Measurements from ENCODE around the gene USP3. TPM values are rescaled to one million over a fixed set of nuclear protein-coding genes. Genes with fewer than 3 reads are reported as not detected.

The USP3 gene
- total and polyA plus RNA-seq, 8 donors = 37.4 to 80.7 (median 42.3) TPM

DNA sequence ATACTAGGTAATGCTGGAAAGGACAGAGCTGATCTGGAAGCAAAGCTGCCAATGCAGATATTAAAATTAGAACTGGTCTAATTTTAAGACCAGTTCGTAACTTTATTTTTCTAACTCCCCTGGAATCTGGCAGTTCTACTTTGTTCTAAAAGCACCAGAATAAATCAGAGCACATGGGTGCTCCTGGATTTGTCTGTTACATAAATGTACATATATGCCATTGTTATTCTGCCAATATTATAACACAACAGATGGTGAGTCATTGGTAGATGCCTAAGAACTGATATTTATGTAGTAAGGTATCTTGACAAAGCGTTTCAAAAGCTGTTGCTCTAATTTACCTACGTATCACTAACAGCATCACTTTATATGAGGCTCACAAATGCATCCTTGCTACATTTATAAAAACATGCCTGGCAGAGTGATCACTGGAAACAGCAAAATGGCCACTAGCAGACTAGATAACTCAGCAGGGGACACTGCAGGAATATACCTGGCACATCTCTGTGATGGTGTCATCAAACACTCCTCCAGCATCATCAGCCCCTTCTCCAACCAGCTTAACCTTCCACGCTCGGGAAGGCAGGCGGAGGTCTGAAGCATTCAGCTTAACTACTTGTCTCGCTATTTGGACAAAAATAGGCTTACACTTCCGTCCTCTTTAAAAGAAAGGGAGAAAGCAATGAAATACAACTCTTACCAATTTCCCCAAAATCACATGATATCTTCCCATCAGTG, 119.0 kb downstream of the USP3 start:
- H3K27ac ChIP-seq = no peak overlapping the region
- DNase-seq (no peak), ATAC-seq (no peak)
- H3K4me3 ChIP-seq = no peak overlapping the region
- H3K36me3 ChIP-seq = peaks cover 0 to 73% of the 10 kb centered on the region in 2 donors
- no peaks in the 10 kb centered on the region for H3K27me3 ChIP-seq
- intact Hi-C loops (cut with DNase I) = no loop called here
- H3K4me1 ChIP-seq = no peaks in the 10 kb centered on the region
- TF ChIP-seq, protein P1, sequence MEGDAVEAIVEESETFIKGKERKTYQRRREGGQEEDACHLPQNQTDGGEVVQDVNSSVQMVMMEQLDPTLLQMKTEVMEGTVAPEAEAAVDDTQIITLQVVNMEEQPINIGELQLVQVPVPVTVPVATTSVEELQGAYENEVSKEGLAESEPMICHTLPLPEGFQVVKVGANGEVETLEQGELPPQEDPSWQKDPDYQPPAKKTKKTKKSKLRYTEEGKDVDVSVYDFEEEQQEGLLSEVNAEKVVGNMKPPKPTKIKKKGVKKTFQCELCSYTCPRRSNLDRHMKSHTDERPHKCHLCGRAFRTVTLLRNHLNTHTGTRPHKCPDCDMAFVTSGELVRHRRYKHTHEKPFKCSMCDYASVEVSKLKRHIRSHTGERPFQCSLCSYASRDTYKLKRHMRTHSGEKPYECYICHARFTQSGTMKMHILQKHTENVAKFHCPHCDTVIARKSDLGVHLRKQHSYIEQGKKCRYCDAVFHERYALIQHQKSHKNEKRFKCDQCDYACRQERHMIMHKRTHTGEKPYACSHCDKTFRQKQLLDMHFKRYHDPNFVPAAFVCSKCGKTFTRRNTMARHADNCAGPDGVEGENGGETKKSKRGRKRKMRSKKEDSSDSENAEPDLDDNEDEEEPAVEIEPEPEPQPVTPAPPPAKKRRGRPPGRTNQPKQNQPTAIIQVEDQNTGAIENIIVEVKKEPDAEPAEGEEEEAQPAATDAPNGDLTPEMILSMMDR (IDR thresholded peaks at IDR 0.05) = no peak
- no peaks in the 10 kb centered on the region for H3K9me3 ChIP-seq

DNA sequence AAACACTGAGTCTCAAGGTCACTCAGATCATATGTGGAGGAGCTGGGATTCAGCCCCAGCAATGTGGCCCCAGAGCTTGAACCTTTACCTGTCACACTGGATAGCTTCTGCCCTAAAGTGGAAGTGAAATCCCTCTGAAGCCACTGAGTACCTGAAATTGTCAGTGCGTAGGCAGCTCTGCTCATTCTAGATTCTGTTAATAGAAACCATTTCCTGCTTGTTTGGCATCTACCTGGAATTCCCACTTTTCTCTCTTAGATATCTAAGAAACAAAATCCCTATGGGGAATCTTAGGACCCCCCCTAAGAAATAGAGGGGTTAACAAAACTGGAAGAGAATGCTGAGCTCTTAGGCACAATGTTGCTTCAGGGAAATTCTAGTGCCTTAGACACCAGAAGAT, 122.6 kb downstream of the USP3 start:
- TF ChIP-seq, protein P1 (IDR thresholded peaks at IDR 0.05) = no peak
- Histone ChIP-seq H3K36me3 (peaks cover 0 to 100% of the 10 kb centered on the region in 2 donors), H3K27ac (no peak overlapping the region), H3K4me3 (no peak overlapping the region), H3K27me3 (no peaks in the 10 kb centered on the region), H3K9me3 (no peaks in the 10 kb centered on the region), H3K4me1 (no peaks in the 10 kb centered on the region)
- DNase-seq (no peak), ATAC-seq (no peak)
- intact Hi-C loops (cut with DNase I) = no loop called here

DNA sequence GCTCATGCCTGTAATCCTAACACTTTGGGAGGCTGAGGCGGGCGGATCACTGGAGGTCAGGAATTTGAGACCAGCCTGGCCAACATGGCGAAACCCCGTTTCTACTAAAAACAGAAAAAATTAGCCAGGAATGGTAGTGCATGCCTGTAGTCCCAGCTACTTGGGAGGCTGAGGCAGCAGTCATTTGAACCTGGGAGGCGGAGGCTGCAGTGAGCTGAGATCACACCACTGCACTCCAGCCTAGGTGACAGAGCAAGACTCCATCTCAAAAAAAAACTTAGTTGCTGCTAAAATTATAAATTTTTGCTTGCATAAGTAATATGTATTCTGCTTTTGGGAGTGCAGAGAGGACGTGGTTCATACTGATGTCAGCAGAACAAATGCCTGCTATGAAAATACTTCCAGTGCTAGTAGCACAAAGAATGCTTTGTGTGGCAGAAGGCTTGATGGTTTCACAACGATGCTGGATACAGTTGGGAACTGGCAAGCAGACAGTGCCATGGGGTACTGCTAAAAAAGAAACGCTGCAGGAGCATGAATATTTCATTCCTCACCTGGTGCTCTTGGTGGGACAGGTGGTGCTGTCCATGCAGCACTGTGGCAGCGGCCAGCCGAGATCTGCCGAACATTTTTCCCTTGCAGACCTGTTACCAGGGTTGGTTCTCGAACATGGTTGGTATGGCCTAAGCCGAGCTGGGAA, 123.9 kb downstream of the USP3 start:
- ATAC-seq (no peak), DNase-seq (no peak)
- Histone ChIP-seq H3K36me3 (peaks cover 0 to 100% of the 10 kb centered on the region in 2 donors), H3K4me1 (no peaks in the 10 kb centered on the region), H3K9me3 (no peaks in the 10 kb centered on the region), H3K4me3 (no peak overlapping the region), H3K27ac (no peak overlapping the region), H3K27me3 (no peaks in the 10 kb centered on the region)
- intact Hi-C loops (cut with DNase I) = no loop called here
- TF ChIP-seq, protein P1 (IDR thresholded peaks at IDR 0.05) = no peak

DNA sequence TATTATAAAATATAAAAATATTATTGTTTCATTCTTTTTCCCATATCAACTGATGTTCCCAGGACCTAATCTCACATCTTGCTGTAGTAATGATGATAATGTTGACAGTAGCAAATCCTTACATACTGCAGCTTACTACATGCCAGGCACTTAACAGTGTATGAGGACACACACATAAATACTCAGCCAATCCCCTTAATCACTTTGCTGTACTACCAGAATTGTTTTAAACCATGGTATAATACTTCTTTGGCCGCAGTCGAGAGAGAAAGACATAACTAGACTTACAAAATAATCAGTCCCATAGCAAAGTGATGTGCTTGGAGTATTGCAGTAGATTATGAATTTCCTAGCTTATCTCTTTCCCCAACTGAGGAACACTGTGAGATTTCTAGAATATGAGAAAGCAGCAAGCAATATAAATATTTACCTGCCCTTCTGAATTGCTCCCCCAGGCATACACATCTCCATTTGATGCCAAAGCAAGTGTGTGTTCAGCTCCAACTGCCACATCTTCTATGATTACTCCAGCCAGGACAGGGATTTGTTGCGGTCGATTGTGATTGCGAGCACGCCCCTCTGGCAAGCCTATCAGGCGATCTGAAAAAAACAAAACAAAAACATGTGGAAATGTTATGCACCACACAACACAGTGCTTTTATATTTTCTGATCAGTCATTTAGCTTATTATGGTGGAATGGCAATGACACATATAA, 125.8 kb downstream of the USP3 start:
- H3K27me3 ChIP-seq = no peaks in the 10 kb centered on the region
- ATAC-seq (no peak), DNase-seq (no peak)
- TF ChIP-seq, protein P1 (IDR thresholded peaks at IDR 0.05) = no peak
- no peaks in the 10 kb centered on the region for H3K4me1 ChIP-seq
- no peak overlapping the region for H3K27ac ChIP-seq
- H3K4me3 ChIP-seq = no peak overlapping the region
- no peaks in the 10 kb centered on the region for H3K9me3 ChIP-seq
- intact Hi-C loops (cut with DNase I) = no loop called here
- peaks cover 0 to 100% of the 10 kb centered on the region in 2 donors for H3K36me3 ChIP-seq

DNA sequence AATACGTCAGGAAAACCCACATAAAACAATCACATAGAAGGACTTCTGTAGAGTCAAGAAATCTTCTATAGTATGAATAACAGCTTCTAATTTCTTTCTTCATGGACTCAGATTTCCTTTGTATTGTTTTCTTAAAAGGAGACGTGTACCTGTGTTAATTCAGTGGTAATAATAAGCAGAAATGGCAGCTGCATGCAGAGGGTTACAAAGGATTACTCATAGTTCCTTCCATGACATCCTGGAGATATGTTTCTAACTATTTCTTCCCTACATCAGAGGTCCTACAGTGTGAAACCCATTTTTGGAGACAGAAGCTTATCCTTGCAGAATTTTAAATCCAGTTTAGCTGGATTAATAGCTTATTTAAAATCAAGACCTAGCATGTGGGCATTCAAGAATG, 128.9 kb downstream of the USP3 start:
- Histone ChIP-seq H3K27me3 (no peaks in the 10 kb centered on the region), H3K4me1 (no peaks in the 10 kb centered on the region), H3K4me3 (no peak overlapping the region), H3K9me3 (no peaks in the 10 kb centered on the region), H3K36me3 (peaks cover 0 to 100% of the 10 kb centered on the region in 2 donors), H3K27ac (no peak overlapping the region)
- intact Hi-C loops (cut with DNase I) = no loop called here
- ATAC-seq = no peak
- no peak for DNase-seq
- TF ChIP-seq, protein P1 (IDR thresholded peaks at IDR 0.05) = no peak

Measured in left lung (tissue), 10 donors.